GM18526 (cell line): ENCODE results near the gene ACCSL.

Experiments
- POLR2A ChIP-seq: IDR thresholded peaks from 3 replicates; pipeline ENCODE4 v1.6.1; 2011; ENCODE audit not compliant: insufficient read length; ENCODE audit errors: extremely low read depth

Gene ACCSL

DNA sequence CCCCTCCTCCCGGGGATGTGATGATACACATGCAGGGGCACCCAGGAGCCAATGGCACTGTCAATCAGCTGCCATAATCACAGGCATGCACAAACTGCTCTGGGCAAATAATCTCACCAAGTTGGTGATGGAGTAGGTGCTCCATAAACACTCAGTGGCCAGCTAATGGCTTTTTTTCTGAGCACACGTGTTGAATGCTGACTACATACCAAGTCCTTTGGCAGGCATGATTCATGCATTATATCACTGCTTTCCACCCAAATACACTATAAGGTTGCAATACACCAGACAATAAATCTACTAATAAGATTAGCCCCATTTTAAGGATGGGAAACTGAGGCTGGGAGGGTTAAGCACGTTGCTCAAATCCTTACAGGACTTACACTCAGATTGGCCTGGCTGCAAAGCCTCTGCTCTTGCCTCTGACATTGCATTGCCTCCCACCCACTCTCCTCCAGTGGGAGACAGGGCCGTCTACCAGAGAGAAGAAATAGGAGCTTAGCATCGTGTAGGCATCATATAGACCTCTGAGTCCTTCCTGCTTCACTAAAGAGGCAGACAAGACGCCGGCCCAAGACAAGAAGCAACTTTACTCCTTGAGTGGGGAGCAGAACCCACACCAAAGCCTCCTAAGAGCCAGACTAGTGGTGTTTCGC, 32.7 kb upstream of the ACCSL start:
- no peak for TF ChIP-seq POLR2A

DNA sequence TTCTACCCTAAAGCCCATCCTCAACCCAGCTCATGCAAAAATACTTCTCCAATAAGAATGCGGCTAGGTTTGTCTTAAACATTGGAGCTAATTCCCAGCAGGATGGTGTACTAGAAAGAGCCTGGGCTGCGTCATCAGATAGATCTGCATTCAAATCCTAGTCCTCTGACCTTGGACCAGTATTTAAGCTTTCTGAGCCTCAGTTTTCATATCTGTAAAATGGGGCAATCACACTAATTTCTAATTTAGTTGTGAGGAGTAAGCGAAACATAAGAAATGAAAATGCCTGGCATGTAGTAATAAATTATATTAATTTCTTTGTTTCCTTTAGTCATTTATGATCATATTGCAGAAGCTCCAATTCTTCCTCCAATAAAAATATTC, 32.2 kb upstream of the ACCSL start:
- TF ChIP-seq POLR2A, result no peak

DNA sequence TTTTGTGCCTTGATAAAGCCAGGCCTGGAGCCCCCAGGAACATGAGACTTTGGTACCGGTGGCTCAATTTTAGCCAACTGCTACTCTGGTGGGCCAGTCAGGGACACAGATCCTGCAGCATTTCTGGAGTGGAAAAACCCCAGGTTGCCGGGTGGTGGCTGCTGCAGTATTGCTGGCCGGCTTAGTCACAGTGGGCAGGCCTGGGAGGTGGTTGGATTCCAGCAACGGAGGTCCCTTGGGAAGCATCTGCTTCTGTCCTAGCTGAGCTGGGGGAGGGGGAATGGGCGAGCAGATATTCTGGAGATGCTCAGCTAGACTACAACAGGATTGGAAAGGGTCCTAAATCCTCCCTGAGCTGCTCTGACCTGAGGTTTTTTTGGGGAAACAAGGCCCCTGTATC, 31.6 kb upstream of the ACCSL start:
- no peak for TF ChIP-seq POLR2A

DNA sequence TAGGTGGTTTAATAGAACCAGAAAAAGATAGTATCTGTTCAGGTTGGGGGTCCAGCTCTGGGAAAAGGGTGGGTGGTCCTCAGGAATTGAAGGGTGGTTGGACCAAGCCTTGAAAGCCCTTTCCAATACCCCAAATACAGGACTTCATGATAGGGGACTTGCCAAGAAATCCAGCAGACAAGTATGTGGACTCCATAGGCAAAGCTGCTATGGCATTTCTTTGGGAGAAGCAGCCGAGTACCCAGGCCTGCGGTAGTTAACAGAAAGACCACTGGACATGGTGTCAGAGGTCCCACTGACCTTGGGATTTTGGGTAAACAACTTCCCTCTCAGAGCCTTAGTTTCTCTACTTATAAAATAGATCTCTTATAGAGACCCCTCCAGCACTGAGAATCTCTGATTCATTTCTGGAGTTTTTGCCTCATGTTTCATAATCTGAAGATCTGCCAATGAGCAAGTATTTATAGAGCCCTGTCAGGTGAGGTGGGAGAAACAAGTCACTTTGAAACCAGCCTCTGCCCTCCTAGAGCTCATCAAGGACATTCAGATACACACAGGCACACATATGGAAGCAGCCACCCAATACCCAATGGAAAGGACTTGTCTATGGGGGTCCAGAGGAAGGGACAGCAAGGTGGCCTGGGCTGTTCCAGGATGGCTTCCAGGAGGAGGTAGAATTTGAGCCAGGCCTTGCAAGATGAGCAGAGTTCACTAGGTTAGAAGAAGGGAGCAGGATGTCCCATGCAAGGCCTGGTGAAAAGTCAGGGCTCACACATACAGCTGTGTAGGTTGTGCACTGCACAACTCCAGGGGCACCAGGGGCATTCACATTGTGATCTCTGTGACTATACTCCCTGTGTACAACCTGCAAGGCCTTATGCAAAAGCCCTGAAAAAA, 31.0 kb upstream of the ACCSL start:
- no peak for TF ChIP-seq POLR2A

DNA sequence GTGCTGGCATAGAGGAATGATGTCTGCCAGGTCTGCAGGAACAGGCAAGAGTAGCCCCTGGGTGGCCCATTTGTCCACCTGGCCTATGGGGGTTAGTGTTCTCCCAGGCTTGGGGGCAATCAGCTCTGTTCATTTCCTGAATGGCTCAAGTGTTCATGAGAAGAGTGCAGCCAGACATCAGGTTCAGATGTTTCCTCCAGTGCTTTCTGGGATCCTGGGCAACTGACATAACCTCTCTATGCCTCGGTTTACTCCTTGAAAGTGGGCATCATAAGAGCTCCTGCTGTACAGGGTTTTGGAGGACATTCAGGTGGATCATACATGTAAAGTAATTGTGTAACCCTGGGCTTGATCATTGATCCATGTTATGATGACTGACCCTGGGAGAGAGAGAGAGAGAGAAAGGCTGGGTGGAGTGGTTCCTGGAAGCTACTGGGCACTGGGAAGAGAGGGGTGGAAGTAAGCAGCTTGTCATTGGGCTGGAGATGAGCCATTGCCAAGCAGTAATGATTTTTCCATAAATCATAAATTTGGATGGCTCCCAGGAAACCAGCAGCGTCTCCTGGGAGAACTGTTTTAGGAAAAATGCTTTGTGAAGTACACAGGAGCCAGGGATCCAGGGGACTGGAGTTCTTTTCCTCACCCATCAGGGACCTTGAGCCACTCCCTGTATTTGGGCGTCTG, 30.2 kb upstream of the ACCSL start:
- TF ChIP-seq POLR2A, result no peak

DNA sequence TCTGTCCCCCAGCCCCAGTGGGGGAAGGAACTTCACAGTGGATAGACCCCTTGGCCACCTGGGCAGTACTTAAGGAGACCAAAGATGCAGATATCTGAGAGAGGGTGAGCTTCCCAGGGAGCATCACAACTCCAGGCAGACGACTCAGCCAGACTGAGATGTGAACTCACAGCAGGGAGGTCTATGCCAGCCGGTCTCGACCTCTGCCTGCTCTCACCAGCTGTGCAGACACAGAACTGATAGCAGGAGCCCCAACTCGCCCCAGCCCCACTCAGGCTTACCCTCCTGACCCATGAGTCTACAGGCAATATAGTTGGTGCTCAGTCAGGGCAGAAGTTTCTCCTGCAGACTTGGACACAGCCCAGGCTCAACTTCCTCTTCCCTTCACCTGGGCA, 29.7 kb upstream of the ACCSL start:
- TF ChIP-seq POLR2A, result no peak

DNA sequence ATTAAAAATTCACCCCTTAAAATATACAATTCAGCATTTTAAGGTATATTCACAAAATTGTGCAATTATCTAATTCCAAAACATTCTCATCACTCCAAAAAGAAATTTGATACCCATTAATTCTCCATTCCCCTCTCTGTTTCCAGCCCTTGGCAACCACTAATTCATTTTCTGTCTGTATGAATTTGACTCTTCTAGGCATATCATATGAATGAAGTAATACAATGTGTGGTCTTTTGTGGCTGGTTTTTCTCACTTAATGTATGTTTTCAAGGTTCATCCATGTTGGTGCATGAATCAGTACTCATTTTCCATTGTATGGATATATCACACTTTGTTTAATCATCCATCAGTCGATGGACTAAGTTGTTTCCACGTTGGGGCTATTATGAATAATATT, 29.0 kb upstream of the ACCSL start:
- TF ChIP-seq POLR2A, result no peak

DNA sequence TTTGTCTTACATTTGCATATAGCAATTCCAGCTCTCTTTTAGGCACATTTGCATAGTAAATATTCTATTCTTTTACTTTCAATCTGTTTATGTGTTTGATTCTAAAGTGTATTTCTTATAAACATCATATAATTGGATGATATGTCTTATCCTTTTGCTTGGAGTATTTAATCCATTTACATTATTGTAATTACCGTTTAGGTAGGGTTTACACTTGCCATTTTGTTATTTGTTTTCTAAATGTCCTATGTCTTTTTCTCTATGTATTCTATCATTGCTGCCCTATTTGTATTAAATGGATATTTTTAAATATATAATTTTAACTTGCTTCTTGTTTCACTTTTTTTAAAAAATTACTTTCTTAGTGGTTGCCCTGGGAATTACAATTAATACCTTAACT, 22.8 kb upstream of the ACCSL start:
- no peak for TF ChIP-seq POLR2A

DNA sequence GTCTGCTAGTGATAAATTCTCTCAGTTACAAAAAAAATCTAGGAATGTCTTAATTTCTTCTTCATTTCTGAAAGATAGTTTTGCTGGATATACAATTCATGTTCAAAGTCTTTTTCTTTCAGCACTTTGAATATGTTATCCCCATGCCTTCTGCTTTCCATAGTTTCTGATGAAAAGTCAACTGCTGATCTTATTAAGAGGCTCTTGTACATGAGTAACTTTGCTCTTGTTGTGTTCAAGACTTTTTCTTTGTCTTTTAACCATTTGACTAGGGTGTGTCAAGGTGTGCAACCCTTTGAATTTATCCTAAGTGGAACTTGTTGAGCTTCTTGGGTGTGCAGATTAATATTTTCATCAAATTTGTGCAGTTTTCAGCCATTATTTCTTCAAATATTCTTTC, 22.1 kb upstream of the ACCSL start:
- TF ChIP-seq POLR2A, result no peak

DNA sequence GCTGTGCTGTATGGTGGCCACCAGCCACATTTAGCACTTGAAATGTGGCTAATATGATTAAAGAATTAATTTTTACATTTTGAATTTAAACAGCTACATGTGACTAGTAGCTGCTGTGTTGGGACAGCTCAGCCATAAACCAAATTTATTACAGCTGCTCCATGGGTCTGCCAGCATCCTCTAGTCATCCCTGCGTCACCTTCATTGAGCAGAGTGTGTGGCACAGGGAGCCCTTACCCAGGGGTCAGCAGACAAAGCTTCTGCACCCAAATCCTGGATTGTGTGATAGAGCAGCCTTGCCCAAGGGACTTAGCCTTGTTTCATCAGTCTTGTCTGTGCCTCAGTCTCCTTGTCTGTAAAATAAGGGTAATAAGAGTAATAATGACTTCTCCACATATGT, 19.4 kb upstream of the ACCSL start:
- TF ChIP-seq POLR2A, result no peak

DNA sequence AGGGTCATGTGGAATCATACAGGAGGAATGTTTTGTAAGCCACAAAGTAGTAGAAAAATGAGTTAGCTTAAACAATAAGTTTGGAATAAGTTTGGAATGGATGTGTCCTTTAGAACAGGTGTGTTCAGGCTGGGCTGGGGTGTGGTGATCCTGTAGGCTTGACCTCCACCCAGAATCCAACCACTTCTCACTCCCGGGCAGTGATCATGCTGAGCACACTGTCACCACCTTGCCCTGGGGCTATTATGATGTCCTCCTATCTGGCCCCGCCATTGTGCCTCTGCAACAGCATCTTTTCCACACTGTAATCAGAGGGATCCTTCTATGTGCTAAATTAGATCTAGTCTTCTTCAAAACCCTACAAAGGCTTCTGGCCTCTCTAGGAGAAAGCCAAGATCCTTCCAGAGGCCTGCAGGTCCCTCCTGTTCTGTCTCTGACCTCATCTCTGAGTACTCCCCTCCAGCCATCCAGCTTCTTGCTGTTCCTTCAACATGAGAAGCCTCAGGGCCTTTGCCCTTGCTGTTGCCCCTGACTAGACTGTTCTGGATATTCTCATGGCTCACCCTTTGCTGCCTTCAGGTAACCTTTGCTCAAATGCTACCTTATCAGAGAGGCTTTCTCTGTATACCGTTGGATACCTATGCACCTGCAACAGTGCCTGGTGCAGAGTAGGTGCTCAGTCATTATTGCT, 18.8 kb upstream of the ACCSL start:
- no peak for TF ChIP-seq POLR2A

DNA sequence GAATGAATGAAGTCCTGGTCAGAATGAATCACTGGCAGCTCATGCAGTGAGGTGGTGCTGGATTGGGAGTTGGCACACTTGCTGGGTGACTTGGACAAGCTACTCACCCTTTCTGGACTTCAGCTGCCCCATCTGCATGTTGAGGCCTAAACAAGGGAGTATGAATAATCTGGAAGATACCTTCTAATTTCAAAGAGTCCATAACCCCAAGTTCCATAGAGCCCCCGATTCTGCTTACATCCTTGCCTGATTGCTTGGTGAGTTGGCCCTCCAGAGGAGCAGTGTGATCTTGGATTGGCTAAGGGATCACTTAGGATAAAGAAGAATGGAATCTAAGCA, 18.3 kb upstream of the ACCSL start:
- TF ChIP-seq POLR2A, result no peak

DNA sequence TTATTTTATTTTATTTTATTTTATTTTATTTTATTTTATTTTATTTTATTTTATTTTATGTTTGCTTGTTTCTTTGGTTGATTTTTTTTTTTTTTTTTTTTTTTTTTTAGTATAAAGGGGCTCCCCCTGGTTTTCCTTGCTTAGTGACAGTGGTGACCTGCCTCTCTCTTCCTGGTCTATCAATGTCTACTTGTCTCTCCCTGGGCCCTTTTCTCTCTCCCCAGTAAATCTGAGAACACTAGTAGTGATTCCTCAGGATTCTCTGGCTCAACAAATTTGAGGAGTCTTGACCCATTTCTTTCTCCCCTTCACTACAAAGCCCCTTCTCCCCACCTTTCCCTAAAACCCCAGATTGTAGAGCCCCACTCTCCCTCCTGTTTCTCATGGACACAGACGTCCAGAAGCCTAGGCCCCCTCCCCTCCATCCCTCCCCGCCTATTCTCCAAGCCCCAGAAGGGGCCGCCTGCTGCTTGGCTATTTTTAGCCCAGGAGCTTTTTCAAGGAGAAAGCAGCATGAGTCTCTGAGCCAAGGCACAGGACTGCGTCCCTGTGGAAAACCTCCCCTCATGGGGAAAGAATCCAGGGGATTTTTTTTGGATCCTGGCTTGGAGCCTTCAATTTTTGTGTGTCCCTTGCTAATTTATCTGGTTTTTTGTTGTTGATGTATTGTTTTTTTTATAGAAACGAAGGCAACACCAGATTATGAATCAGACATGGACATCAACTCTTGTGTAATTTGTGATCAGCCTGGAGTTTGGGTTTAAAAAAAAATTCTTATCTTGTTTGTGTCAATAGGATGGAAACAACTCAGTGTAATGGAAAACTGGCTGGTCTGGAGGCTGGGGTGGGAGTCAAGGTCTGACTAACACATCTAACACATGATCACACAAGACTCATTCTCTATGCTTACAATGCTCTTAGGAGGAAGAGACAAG, 17.5 kb upstream of the ACCSL start:
- TF ChIP-seq POLR2A, result no peak

DNA sequence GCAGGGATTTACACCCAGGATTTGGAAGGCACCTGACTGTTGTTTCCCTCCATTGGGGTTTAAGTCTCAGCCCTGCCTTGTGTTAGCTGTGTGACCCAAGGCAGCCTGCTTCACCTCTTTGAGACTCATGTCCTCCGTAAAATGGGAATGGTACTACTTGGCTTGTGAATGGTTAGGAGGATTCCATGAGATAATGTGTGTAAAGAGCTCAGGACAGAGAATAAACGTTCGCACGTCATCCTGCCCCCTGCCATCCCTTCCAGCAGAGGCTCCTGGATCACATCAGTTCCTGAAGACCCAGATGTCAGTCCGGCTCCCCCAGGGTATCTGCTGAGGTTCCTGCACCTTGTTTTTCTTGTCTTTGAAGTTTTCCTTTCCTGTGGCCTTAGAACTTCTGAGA, 16.8 kb upstream of the ACCSL start:
- TF ChIP-seq POLR2A, result no peak

DNA sequence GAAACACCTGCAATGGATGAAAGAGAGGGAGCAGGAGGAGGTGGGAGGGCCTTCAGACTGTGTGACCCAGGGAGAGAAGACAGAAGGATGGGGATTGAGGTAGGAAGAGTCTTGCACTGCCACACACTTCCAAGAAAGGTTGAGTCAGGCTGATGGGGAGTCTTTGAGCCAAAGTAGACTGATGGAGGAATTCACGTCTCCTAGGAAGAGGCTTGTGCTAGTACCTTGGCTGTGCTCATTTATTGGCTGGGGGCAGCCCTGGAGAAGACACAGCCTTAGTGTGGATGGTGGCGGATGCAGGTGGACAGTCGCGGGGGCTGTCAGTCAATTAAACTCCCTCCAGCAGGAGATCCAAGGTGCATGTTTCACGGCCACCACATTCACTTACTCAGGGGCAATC, 16.2 kb upstream of the ACCSL start:
- no peak for TF ChIP-seq POLR2A
